Endothelial cell of umbilical vein (primary cell): ENCODE measurements around the gene CPPED1.

Source experiments
- EZH2 ChIP-seq: IDR thresholded peaks from 2 replicates; pipeline ENCODE4 v1.6.1; 2012; ENCODE audit warnings: borderline replicate concordance, low read depth, mild to moderate bottlenecking, moderate library complexity, low read length, inconsistent platforms; ENCODE audit not compliant: severe bottlenecking
- FOS ChIP-seq: IDR thresholded peaks from 2 replicates; pipeline ENCODE4 v1.6.1; 2011; ENCODE audit warnings: mild to moderate bottlenecking, low read length, moderate library complexity, borderline replicate concordance; ENCODE audit not compliant: insufficient read depth
- POLR2AphosphoS5 ChIP-seq: IDR thresholded peaks from 2 replicates; pipeline ENCODE4 v1.6.1; 2012; ENCODE audit warnings: low read depth, mild to moderate bottlenecking, control low read depth, low read length, moderate library complexity; ENCODE audit not compliant: insufficient read depth
- TF ChIP-seq, protein P1 (sequence below), 2 donors: IDR thresholded peaks; 1 replicate in 1 of 2; 2 replicates in 1 of 2; pipeline ENCODE4 v1.5.1; 2011; ENCODE audit warnings: low read length in 2 of 2, mild to moderate bottlenecking in 2 of 2, moderate library complexity in 2 of 2, control low read depth in 1 of 2, inconsistent platforms in 1 of 2, low read depth in 1 of 2; ENCODE audit not compliant: insufficient read depth in 1 of 2; ENCODE audit errors: extremely low read depth in 1 of 2
- TF ChIP-seq, protein P2 (sequence below): IDR thresholded peaks from 2 replicates; pipeline ENCODE4 v1.6.1; 2011; ENCODE audit not compliant: insufficient read depth, insufficient read length

DNA sequence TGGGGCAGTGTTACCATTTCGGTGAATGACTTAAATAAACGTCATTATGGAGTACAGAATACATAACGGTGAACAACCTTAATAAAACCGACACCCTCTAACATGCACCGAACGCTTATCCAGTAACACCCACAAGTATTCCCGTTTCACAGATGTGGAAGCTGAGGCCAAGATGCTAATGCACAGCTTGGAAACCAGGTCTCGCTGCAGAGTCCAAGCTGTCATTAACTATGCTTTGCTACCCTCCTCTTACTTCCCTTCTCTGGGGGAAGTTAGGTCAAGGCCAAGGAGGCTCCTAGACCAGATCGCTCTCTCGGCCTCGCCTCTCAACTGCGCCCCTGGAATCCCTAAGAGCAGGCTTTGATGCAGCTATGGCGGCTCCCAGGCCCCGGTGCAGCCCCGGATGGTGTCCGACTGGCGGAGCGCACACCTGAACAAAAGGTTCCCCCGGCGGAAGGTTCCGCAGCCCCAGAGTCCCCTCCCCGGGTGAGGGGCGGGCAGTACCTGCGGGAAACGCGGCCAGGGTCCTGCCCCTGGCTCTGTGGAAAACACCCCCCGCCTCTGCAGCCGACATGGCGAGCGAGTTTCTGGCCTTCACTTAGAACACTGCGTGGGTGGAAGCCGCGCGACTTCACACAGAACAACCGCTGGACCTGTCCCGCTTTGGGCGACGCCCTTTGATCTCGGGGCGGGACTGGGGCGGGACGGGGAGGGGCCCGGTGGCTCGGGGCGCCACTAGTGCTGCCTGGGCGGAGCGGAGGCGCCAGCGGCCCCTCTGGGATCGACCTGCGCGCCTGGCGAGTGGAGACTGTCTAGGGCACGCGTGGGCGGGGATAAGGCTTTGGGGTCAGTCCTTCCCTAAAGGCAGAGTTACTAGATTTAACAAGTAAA is at the start of gene CPPED1:
- TF ChIP-seq, protein P1, sequence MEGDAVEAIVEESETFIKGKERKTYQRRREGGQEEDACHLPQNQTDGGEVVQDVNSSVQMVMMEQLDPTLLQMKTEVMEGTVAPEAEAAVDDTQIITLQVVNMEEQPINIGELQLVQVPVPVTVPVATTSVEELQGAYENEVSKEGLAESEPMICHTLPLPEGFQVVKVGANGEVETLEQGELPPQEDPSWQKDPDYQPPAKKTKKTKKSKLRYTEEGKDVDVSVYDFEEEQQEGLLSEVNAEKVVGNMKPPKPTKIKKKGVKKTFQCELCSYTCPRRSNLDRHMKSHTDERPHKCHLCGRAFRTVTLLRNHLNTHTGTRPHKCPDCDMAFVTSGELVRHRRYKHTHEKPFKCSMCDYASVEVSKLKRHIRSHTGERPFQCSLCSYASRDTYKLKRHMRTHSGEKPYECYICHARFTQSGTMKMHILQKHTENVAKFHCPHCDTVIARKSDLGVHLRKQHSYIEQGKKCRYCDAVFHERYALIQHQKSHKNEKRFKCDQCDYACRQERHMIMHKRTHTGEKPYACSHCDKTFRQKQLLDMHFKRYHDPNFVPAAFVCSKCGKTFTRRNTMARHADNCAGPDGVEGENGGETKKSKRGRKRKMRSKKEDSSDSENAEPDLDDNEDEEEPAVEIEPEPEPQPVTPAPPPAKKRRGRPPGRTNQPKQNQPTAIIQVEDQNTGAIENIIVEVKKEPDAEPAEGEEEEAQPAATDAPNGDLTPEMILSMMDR (IDR thresholded peaks at IDR 0.05; ENCODE audit: extremely low read depth in 1 of 2, insufficient read depth in 1 of 2, low read depth in 1 of 2, low read length in 2 of 2), result no peak
- no peak for TF ChIP-seq FOS
- TF ChIP-seq, protein P2, sequence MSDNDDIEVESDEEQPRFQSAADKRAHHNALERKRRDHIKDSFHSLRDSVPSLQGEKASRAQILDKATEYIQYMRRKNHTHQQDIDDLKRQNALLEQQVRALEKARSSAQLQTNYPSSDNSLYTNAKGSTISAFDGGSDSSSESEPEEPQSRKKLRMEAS, result peak; percentile 39
- TF ChIP-seq POLR2AphosphoS5, result peak; percentile 33
- no peak for TF ChIP-seq EZH2
